Vagina (tissue), 2 donors: ENCODE measurements around the gene SAP30L.

ENCODE experiments used
- POLR2A ChIP-seq, 2 donors: fragments of 450-650 bp; IDR thresholded peaks; one replicate each; pipeline ENCODE4 v1.6.1; 2017; ENCODE audit warnings: antibody characterized with exemption in 2 of 2, mild to moderate bottlenecking in 2 of 2, moderate library complexity in 2 of 2
- TF ChIP-seq, protein P1 (sequence below), 3 experiments: fragments of 450-650 bp in 2 of 3; fragments of 200-600 bp in 1 of 3; sonication (generic) in 1 of 3; IDR thresholded peaks; one replicate each; pipeline ENCODE4 v1.5.1; 2017 to 2019; ENCODE audit warnings: antibody characterized with exemption in 3 of 3, mild to moderate bottlenecking in 2 of 3, moderate library complexity in 2 of 3

DNA sequence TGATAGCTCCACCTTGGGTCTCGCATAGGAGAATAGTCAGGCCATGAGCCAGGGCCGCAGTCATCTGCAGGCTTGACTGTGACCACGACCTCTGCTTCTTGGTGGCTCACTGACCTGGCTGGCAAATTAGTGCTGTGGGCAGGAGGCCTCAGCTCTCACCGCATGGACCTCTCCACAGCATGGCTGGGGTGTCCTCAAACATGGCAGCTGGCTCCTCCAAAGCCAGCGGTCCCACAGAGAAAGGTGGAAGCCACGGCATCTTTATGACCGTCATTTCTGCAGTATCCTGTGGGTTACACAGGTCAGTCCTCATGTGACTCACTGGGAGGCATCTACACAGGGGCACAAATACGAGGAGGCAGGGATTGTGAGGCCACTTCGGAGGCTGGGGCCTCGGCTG is 43.2 kb upstream of the SAP30L start:
- no peak for TF ChIP-seq POLR2A (IDR thresholded peaks at IDR 0.05)
- TF ChIP-seq, protein P1, sequence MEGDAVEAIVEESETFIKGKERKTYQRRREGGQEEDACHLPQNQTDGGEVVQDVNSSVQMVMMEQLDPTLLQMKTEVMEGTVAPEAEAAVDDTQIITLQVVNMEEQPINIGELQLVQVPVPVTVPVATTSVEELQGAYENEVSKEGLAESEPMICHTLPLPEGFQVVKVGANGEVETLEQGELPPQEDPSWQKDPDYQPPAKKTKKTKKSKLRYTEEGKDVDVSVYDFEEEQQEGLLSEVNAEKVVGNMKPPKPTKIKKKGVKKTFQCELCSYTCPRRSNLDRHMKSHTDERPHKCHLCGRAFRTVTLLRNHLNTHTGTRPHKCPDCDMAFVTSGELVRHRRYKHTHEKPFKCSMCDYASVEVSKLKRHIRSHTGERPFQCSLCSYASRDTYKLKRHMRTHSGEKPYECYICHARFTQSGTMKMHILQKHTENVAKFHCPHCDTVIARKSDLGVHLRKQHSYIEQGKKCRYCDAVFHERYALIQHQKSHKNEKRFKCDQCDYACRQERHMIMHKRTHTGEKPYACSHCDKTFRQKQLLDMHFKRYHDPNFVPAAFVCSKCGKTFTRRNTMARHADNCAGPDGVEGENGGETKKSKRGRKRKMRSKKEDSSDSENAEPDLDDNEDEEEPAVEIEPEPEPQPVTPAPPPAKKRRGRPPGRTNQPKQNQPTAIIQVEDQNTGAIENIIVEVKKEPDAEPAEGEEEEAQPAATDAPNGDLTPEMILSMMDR (IDR thresholded peaks at IDR 0.05), result no peak
